ENCODE data around the gene NUP93. TPM values are rescaled to one million over a fixed set of nuclear protein-coding genes. Genes with fewer than 3 reads are reported as not detected.

NUP93 gene
- total and polyA plus RNA-seq, 2 donors (not counting 3 experiments of a cell fraction or from before 2014, with no cell fraction given): 62.3 to 124 TPM

DNA sequence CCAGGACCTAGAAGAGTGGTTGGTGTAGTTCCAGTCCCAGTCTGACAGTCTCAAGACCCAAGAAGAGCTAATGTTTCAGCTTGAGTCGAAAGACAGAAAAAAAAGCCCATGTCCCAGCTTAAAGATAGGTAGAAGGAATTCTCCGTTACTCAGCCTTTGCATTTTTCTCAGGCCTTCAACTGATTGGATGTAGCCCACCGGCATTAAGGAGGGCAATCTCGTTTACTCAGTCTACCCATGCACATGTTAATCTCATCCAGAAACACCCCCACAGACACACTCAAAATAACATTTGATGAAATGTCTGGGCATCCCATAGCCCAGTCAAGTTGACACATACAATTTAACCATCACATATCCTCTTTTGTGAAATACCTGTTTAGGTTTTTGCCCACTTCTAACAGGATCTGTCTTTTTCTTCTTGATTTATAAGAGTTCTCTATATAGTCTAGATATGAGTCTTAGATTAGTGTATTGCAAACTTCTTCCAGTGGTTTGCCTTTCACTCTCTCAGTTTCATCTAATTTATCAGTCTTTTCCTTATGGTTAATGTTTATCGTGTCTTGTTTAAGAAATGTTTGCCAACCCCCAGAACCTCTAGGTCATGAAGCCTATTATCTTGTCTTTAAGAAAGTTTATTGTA, 7.6 kb upstream of the NUP93 start:
- no peaks in the 10 kb centered on the region for H3K9me1 ChIP-seq (replicated peaks; ENCODE audit: control insufficient read depth, extremely low read depth, insufficient read depth, low read length)
- no TSS peak for BruUV-seq (replicated peaks)
- no peak overlapping the region for H3K27ac ChIP-seq (ENCODE audit: insufficient read depth, low read depth, low read length)
- H3K9ac ChIP-seq (replicated peaks; ENCODE audit: extremely low read depth, insufficient read depth, low read length): no peak overlapping the region
- DNase-seq (ENCODE audit: low read depth, low spot score): no peak
- no peaks in the 10 kb centered on the region for H3K4me1 ChIP-seq (ENCODE audit: control insufficient read depth, extremely low read depth, insufficient read depth, low read length)
- H3K4me2 ChIP-seq (ENCODE audit: insufficient read depth, low read length): no peak overlapping the region
- H2AFZ ChIP-seq (ENCODE audit: low read depth, low read length): no peak overlapping the region
- H3K79me2 ChIP-seq (ENCODE audit: control insufficient read depth, insufficient read depth, low read length): no peaks in the 10 kb centered on the region
- TF ChIP-seq, protein P1, sequence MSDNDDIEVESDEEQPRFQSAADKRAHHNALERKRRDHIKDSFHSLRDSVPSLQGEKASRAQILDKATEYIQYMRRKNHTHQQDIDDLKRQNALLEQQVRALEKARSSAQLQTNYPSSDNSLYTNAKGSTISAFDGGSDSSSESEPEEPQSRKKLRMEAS (IDR thresholded peaks at IDR 0.05; ENCODE audit: insufficient read depth, insufficient read length): no peak
- TF ChIP-seq POLR2AphosphoS5 (IDR thresholded peaks at IDR 0.05; ENCODE audit: insufficient read depth, low read depth, low read length): no peak
- no peaks in the 10 kb centered on the region for H3K9me3 ChIP-seq (replicated peaks; ENCODE audit: control insufficient read depth, insufficient read depth, low read length)
- dilution Hi-C loops (cut with MboI; ENCODE audit: extremely low pct_ligation_motif_present, low sequenced_read_pairs) (no loop called here), intact Hi-C loops (cut with micrococcal nuclease) (no loop called here)
- POLR2A ChIA-PET: no interaction called here
- H4K20me1 ChIP-seq (replicated peaks; ENCODE audit: control insufficient read depth, extremely low read depth, insufficient read depth, low read length): no peaks in the 10 kb centered on the region
- H3K27me3 ChIP-seq (ENCODE audit: control insufficient read depth in 2 of 2, insufficient read depth in 2 of 2, low read length in 2 of 2): peaks cover 6 to 16% of the 10 kb centered on the region in 2 experiments
- CTCF ChIA-PET: no interaction called here
- no peak for FAIRE-seq
- H3K36me3 ChIP-seq (ENCODE audit: control insufficient read depth in 2 of 2, extremely low read depth in 1 of 2, insufficient read depth in 2 of 2, low read length in 2 of 2): no peaks in the 10 kb centered on the region
- no peak overlapping the region for H3K4me3 ChIP-seq (replicated peaks in 1 of 3; ENCODE audit: insufficient read depth in 1 of 3, low read depth in 1 of 3, low read length in 3 of 3)

DNA sequence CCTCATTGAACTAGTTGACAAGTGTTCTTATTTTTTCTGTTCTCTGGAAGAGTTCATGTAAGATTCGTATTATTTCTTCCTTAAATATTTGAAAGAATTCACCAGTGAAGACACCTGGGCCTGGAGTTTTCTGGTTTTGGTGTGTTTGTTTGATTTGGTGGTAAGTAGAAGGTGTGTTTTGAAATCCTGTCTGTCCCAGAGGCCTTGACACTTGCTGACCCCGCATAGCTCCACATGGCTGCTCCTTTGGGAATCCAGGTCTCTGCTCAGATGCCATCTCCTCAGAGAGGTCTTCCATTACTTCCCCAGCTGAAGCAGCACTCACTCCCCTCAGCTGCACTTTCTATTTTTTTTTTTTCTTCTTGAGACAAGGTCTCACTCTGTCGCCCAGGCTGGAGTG, 5.7 kb upstream of the NUP93 start:
- dilution Hi-C loops (cut with MboI; ENCODE audit: extremely low pct_ligation_motif_present, low sequenced_read_pairs): no loop called here
- TF ChIP-seq EZH2 (IDR thresholded peaks at IDR 0.05; ENCODE audit: borderline replicate concordance, low read depth, low read length, severe bottlenecking) (no peak), MYC (IDR thresholded peaks at IDR 0.05; ENCODE audit: low read depth, low read length) (no peak), FOS (IDR thresholded peaks at IDR 0.05; ENCODE audit: borderline replicate concordance, insufficient read depth, low read length) (no peak), POLR2A (IDR thresholded peaks at IDR 0.05; ENCODE audit: low read depth, low read length) (no peak), POLR2AphosphoS5 (IDR thresholded peaks at IDR 0.05; ENCODE audit: insufficient read depth, low read depth, low read length) (no peak), JUN (IDR thresholded peaks at IDR 0.05; ENCODE audit: borderline replicate concordance, insufficient read depth, insufficient read length, low read depth) (no peak), GATA2 (IDR thresholded peaks at IDR 0.05; ENCODE audit: insufficient read depth, insufficient read length, low read depth, low read length) (no peak)
- TF ChIP-seq, protein P1 (IDR thresholded peaks at IDR 0.05; ENCODE audit: insufficient read depth, insufficient read length): no peak
- TF ChIP-seq, protein P2, sequence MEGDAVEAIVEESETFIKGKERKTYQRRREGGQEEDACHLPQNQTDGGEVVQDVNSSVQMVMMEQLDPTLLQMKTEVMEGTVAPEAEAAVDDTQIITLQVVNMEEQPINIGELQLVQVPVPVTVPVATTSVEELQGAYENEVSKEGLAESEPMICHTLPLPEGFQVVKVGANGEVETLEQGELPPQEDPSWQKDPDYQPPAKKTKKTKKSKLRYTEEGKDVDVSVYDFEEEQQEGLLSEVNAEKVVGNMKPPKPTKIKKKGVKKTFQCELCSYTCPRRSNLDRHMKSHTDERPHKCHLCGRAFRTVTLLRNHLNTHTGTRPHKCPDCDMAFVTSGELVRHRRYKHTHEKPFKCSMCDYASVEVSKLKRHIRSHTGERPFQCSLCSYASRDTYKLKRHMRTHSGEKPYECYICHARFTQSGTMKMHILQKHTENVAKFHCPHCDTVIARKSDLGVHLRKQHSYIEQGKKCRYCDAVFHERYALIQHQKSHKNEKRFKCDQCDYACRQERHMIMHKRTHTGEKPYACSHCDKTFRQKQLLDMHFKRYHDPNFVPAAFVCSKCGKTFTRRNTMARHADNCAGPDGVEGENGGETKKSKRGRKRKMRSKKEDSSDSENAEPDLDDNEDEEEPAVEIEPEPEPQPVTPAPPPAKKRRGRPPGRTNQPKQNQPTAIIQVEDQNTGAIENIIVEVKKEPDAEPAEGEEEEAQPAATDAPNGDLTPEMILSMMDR (IDR thresholded peaks at IDR 0.05; ENCODE audit: extremely low read depth in 1 of 2, insufficient read depth in 1 of 2, low read depth in 1 of 2, low read length in 2 of 2): no peak
- H3K4me2 ChIP-seq (ENCODE audit: insufficient read depth, low read length): no peak overlapping the region
- H3K36me3 ChIP-seq (ENCODE audit: control insufficient read depth in 2 of 2, extremely low read depth in 1 of 2, insufficient read depth in 2 of 2, low read length in 2 of 2): no peaks in the 10 kb centered on the region
- BruUV-seq (replicated peaks): no TSS peak
- POLR2A ChIA-PET: no interaction called here
- CTCF ChIA-PET: interaction anchor here (0.6 to 1.1 kb wide), 4 partner anchors 22 to 1208 kb away, joined by 3 read pairs; no protein-coding TSS in a partner anchor
- no peak overlapping the region for H3K4me3 ChIP-seq (replicated peaks in 1 of 3; ENCODE audit: insufficient read depth in 1 of 3, low read depth in 1 of 3, low read length in 3 of 3)
- no peaks in the 10 kb centered on the region for H4K20me1 ChIP-seq (replicated peaks; ENCODE audit: control insufficient read depth, extremely low read depth, insufficient read depth, low read length)
- intact Hi-C loops (cut with micrococcal nuclease): no loop called here
- no peaks in the 10 kb centered on the region for H3K79me2 ChIP-seq (ENCODE audit: control insufficient read depth, insufficient read depth, low read length)
- no peak overlapping the region for H3K27ac ChIP-seq (ENCODE audit: insufficient read depth, low read depth, low read length)
- DNase-seq (ENCODE audit: low read depth, low spot score): no peak
- FAIRE-seq: no peak
- no peaks in the 10 kb centered on the region for H3K9me3 ChIP-seq (replicated peaks; ENCODE audit: control insufficient read depth, insufficient read depth, low read length)
- no peaks in the 10 kb centered on the region for H3K9me1 ChIP-seq (replicated peaks; ENCODE audit: control insufficient read depth, extremely low read depth, insufficient read depth, low read length)
- H3K9ac ChIP-seq (replicated peaks; ENCODE audit: extremely low read depth, insufficient read depth, low read length): no peak overlapping the region
- peaks cover 6 to 16% of the 10 kb centered on the region in 2 experiments for H3K27me3 ChIP-seq (ENCODE audit: control insufficient read depth in 2 of 2, insufficient read depth in 2 of 2, low read length in 2 of 2)
- H2AFZ ChIP-seq (ENCODE audit: low read depth, low read length): no peak overlapping the region
- peaks cover 4% of the 10 kb centered on the region for H3K4me1 ChIP-seq (ENCODE audit: control insufficient read depth, extremely low read depth, insufficient read depth, low read length)
